ENCODE measurements around the gene GRPEL2. TPM values are rescaled to one million over a fixed set of nuclear protein-coding genes. Genes with fewer than 3 reads are reported as not detected.

GRPEL2 gene
- total RNA-seq, 2 donors from 2014 or later: 7.9 to 9.7 TPM

DNA sequence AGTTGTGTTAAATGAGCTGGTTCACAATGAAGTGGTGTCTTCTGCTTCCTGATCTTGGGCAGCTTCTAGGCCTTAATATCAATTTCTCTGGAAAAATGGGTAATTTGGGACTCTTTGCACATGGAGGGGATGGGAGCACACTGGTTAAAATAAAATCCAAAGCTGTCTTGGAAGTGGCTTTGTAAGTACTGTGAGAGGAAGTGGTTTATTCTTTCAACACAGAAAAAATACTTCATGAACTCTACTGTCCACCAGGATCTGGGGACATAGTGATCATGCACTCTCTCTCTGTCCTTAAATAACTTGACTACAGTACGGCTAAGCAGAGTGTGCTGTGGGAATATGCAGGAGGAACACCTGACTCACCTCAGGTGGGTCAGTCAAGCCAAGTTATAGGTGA, 15.0 kb downstream of the GRPEL2 start:
- no peaks in the 10 kb centered on the region for H3K27me3 ChIP-seq (replicated peaks; ENCODE audit: insufficient read depth)
- H3K9me3 ChIP-seq: no peaks in the 10 kb centered on the region
- no peaks in the 10 kb centered on the region for H3K36me3 ChIP-seq
- TF ChIP-seq, protein P1, sequence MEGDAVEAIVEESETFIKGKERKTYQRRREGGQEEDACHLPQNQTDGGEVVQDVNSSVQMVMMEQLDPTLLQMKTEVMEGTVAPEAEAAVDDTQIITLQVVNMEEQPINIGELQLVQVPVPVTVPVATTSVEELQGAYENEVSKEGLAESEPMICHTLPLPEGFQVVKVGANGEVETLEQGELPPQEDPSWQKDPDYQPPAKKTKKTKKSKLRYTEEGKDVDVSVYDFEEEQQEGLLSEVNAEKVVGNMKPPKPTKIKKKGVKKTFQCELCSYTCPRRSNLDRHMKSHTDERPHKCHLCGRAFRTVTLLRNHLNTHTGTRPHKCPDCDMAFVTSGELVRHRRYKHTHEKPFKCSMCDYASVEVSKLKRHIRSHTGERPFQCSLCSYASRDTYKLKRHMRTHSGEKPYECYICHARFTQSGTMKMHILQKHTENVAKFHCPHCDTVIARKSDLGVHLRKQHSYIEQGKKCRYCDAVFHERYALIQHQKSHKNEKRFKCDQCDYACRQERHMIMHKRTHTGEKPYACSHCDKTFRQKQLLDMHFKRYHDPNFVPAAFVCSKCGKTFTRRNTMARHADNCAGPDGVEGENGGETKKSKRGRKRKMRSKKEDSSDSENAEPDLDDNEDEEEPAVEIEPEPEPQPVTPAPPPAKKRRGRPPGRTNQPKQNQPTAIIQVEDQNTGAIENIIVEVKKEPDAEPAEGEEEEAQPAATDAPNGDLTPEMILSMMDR (IDR thresholded peaks at IDR 0.05): no peak
- no peak for ATAC-seq (ENCODE audit: insufficient number of reproducible peaks, low FRiP score, low read depth)
- DNase-seq (ENCODE audit: low spot score): no peak
- no peak overlapping the region for H3K4me3 ChIP-seq
- H3K27ac ChIP-seq: no peak overlapping the region
- peaks cover 4 to 14% of the 10 kb centered on the region in 2 donors for H3K4me1 ChIP-seq (ENCODE audit: control insufficient read depth in 1 of 2, low read depth in 2 of 2)

DNA sequence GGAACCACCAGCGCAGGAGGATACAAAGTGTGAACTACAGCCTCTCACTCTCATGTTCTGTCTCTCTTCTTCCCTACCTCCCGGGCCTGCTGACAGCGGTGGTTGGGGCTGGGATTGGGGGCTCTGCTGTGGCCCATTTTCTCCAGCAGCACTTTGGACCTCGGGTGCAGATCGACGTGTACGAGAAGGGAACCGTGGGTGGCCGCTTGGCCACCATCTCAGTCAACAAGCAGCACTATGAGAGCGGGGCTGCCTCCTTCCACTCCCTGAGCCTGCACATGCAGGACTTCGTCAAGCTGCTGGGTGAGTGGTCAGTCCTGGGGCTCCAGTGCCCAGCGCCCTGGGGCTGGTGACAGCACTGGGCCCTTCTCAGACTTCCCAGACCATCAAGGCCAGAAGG, 17.2 kb downstream of the GRPEL2 start:
- Histone ChIP-seq H3K4me1 (ENCODE audit: control insufficient read depth in 1 of 2, low read depth in 2 of 2) (peaks cover 0 to 14% of the 10 kb centered on the region in 2 donors), H3K36me3 (no peaks in the 10 kb centered on the region), H3K9me3 (no peaks in the 10 kb centered on the region), H3K27me3 (replicated peaks; ENCODE audit: insufficient read depth) (no peaks in the 10 kb centered on the region), H3K4me3 (no peak overlapping the region), H3K27ac (no peak overlapping the region)
- TF ChIP-seq, protein P1 (IDR thresholded peaks at IDR 0.05): no peak
- DNase-seq (ENCODE audit: low spot score): no peak
- ATAC-seq (ENCODE audit: insufficient number of reproducible peaks, low FRiP score, low read depth): no peak

DNA sequence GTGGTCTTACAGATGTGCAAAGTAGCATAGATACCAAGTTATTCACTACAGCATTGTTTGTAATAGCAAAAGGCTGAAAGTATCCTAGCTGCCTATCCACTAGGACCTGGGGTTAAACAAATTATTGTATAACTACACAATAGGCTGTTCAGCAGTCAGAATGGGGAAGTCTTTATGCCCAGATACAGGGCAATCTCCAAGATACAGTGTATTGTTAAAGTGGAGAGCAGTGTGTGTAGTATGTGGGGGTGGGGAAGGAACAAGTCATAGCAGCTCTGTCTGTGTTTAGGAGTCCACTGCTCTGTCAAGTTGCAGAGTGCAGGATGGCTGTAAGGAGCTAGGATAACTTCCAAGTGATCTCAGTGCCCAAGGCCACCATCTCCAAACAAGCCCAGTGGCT, 18.1 kb downstream of the GRPEL2 start:
- TF ChIP-seq, protein P1 (IDR thresholded peaks at IDR 0.05): no peak
- Histone ChIP-seq H3K9me3 (no peaks in the 10 kb centered on the region), H3K4me3 (no peak overlapping the region), H3K27me3 (replicated peaks; ENCODE audit: insufficient read depth) (no peaks in the 10 kb centered on the region), H3K4me1 (ENCODE audit: control insufficient read depth in 1 of 2, low read depth in 2 of 2) (peaks cover 3 to 18% of the 10 kb centered on the region in 2 donors), H3K36me3 (no peaks in the 10 kb centered on the region), H3K27ac (no peak overlapping the region)
- no peak for ATAC-seq (ENCODE audit: insufficient number of reproducible peaks, low FRiP score, low read depth)
- no peak for DNase-seq (ENCODE audit: low spot score)

DNA sequence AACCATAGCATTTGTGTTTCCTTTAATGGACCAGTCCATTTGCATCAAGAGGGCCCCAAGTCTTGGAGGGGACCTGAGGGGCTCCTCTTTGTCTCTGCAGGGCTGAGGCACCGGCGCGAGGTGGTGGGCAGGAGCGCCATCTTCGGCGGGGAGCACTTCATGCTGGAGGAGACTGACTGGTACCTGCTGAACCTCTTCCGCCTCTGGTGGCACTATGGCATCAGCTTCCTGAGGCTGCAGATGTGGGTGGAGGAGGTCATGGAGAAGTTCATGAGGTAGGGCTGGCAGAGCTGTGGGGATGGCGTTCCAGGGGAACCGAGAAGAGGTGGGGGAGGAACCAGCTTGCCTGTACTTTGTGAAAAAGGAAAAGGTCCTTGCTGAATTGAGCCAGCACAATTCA, 18.6 kb downstream of the GRPEL2 start:
- Histone ChIP-seq H3K27ac (no peak overlapping the region), H3K9me3 (no peaks in the 10 kb centered on the region), H3K4me3 (no peak overlapping the region), H3K27me3 (replicated peaks; ENCODE audit: insufficient read depth) (no peaks in the 10 kb centered on the region), H3K36me3 (no peaks in the 10 kb centered on the region), H3K4me1 (ENCODE audit: control insufficient read depth in 1 of 2, low read depth in 2 of 2) (peaks cover 3 to 19% of the 10 kb centered on the region in 2 donors)
- ATAC-seq (ENCODE audit: insufficient number of reproducible peaks, low FRiP score, low read depth): no peak
- DNase-seq (ENCODE audit: low spot score): no peak
- TF ChIP-seq, protein P1 (IDR thresholded peaks at IDR 0.05): no peak

DNA sequence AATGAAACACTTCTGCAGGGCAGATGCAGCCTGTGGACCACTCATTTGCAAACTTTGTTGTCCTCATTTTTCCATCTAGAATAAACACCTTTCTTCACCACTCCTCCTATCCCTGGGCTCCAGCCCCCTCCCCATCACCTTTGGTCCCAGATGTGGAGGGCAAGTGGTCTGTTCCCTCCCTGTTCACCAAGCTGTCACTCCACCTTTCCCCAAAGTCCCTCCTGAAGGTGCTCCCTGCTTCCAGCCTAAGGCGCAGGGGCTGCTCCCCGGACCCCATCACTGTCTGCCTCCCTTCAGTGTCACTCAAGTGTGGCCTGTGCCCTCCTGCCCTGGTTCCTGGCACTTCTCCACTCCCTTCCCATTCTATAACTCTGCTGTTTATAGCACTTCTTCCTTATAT, 19.4 kb downstream of the GRPEL2 start:
- Histone ChIP-seq H3K27ac (no peak overlapping the region), H3K4me1 (ENCODE audit: control insufficient read depth in 1 of 2, low read depth in 2 of 2) (peaks cover 3 to 27% of the 10 kb centered on the region in 2 donors), H3K36me3 (no peaks in the 10 kb centered on the region), H3K27me3 (replicated peaks; ENCODE audit: insufficient read depth) (no peaks in the 10 kb centered on the region), H3K9me3 (no peaks in the 10 kb centered on the region), H3K4me3 (no peak overlapping the region)
- ATAC-seq (ENCODE audit: insufficient number of reproducible peaks, low FRiP score, low read depth) (no peak), DNase-seq (ENCODE audit: low spot score) (no peak)
- TF ChIP-seq, protein P1 (IDR thresholded peaks at IDR 0.05): no peak

All from thoracic aorta (tissue), 2 donors.